Fibroblast of lung (primary cell): Measurements from ENCODE around the gene LENG8. TPM values are rescaled to one million over a fixed set of nuclear protein-coding genes. Genes with fewer than 3 reads are reported as not detected.
A peak's percentile ranks its signal among the peaks of the same experiment; 100 is the strongest.

Experiments
- DNase-seq, 2 donors: peaks; one replicate each; pipeline versions ENCODE4 v3.0.0 to v3.0.0-alpha.2; 2010; ENCODE audit warnings: low read depth in 2 of 2
- H2AFZ ChIP-seq: 2 replicates; pipeline ENCODE4 v1.5.1; 2012; ENCODE audit warnings: low read length, control low read depth, inconsistent platforms
- H3K27ac ChIP-seq: 2 replicates; pipeline ENCODE4 v1.5.1; 2011; ENCODE audit warnings: low read length, control low read depth; ENCODE audit not compliant: insufficient read depth
- H3K27me3 ChIP-seq: 2 replicates; pipeline ENCODE4 v1.5.1; 2011; ENCODE audit warnings: mild to moderate bottlenecking, low read length; ENCODE audit not compliant: control insufficient read depth, insufficient read depth
- H3K36me3 ChIP-seq: 2 replicates; pipeline ENCODE4 v1.5.1; 2011; ENCODE audit warnings: low read length; ENCODE audit not compliant: control insufficient read depth, insufficient read depth
- H3K4me1 ChIP-seq: 2 replicates; pipeline ENCODE4 v1.5.1; 2011; ENCODE audit warnings: low read length; ENCODE audit not compliant: control insufficient read depth, insufficient read depth; ENCODE audit errors: extremely low read depth
- H3K4me2 ChIP-seq: 2 replicates; pipeline ENCODE4 v1.5.1; 2011; ENCODE audit warnings: low read length, control low read depth; ENCODE audit not compliant: insufficient read depth; ENCODE audit errors: extremely low read depth
- H3K4me3 ChIP-seq, 4 experiments: fragments of 200-600 bp in 1 of 4; sonication (generic) in 1 of 4; replicated peaks in 1 of 4; 2 replicates each; pipeline ENCODE4 v1.5.1; 2011 to 2016; ENCODE audit warnings: low read length in 4 of 4, low read depth in 3 of 4, mild to moderate bottlenecking in 3 of 4, control low read depth in 2 of 4, inconsistent platforms in 1 of 4, mixed read lengths in 1 of 4; ENCODE audit not compliant: insufficient read depth in 1 of 4; ENCODE audit errors: control extremely low read depth in 1 of 4
- H3K79me2 ChIP-seq: 2 replicates; pipeline ENCODE4 v1.5.1; 2012; ENCODE audit warnings: mild to moderate bottlenecking, low read length, inconsistent platforms; ENCODE audit not compliant: control insufficient read depth, insufficient read depth
- H3K9ac ChIP-seq: 2 replicates; pipeline ENCODE4 v1.5.1; 2011; ENCODE audit warnings: mild to moderate bottlenecking, low read length, control low read depth; ENCODE audit not compliant: insufficient read depth
- H3K9me3 ChIP-seq: 2 replicates; pipeline ENCODE4 v1.5.1; 2012; ENCODE audit warnings: low read depth, low read length; ENCODE audit not compliant: control insufficient read depth, insufficient read depth
- H4K20me1 ChIP-seq: 2 replicates; pipeline ENCODE4 v1.5.1; 2011; ENCODE audit warnings: low read length; ENCODE audit not compliant: control insufficient read depth, insufficient read depth; ENCODE audit errors: extremely low read depth
- EZH2 ChIP-seq: IDR thresholded peaks from 2 replicates; pipeline ENCODE4 v1.5.1; 2012; ENCODE audit warnings: low read length, control low read depth, mild to moderate bottlenecking; ENCODE audit errors: missing control alignments
- polyA plus RNA-seq, 2 donors: library from polyadenylated mRNA; depleted of rRNA in 1 of 2; stranded (reverse) in 1 of 2; unstranded in 1 of 2; fragments of >200 nt; gene quantifications; 2 replicates each; pipeline ENCODE4 v1.2.1, GENCODE V29; 2011 to 2012; ENCODE audit warnings: missing spikeins in 1 of 2
- total RNA-seq: library from RNA; depleted of rRNA; stranded (reverse); fragments of >200 nt; gene quantifications from 2 replicates; pipeline ENCODE4 v1.2.1, GENCODE V29; 2014
- TF ChIP-seq, protein P1 (sequence below), 2 donors: IDR thresholded peaks in 1 of 2; conservative IDR thresholded peaks in 1 of 2; 1 replicate in 1 of 2; 2 replicates in 1 of 2; pipeline ENCODE4 v1.5.1; 2011 to 2012; ENCODE audit warnings: low read length in 2 of 2, control low read depth in 1 of 2, inconsistent platforms in 1 of 2, low read depth in 1 of 2, mild to moderate bottlenecking in 1 of 2

The LENG8 gene
- total and polyA plus RNA-seq, 2 donors (not counting 1 experiment from before 2014, with no cell fraction given): 12.7 to 32.4 TPM

DNA sequence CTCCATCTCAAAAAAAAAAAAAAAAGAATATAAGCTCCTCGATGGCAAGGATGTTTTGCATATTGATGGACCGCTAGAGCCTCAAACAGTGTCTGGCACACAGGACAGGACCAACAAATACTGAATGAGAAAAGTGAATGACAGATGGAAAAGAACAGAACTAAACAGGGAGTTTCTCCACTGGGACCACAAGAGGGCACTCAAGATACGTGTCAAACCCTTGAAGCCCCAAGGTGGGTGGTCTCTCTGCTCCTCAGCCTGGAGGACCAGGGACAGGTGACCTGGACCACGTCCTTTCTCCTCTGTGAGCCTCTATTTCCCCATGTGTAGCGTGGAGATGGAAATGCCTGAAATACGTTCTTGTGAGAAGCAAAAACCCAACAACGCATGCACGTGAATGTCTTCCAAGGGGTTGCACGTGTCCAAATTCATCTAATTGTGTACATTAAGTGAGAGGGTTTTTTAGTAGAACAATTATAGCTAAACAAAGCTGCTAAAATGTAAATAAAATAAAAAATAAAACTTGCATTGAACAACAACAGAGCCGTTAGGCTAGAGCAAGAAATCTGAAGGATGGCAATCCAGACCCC, 29.8 kb downstream of the LENG8 start:
- H3K4me2 ChIP-seq: no peak overlapping the region
- no peaks in the 10 kb centered on the region for H3K27me3 ChIP-seq
- H3K79me2 ChIP-seq: no peaks in the 10 kb centered on the region
- no peaks in the 10 kb centered on the region for H3K9me3 ChIP-seq
- H3K27ac ChIP-seq: no peak overlapping the region
- H3K36me3 ChIP-seq: no peaks in the 10 kb centered on the region
- DNase-seq: peak; percentile 36 to 54
- TF ChIP-seq EZH2: no peak
- TF ChIP-seq, protein P1, sequence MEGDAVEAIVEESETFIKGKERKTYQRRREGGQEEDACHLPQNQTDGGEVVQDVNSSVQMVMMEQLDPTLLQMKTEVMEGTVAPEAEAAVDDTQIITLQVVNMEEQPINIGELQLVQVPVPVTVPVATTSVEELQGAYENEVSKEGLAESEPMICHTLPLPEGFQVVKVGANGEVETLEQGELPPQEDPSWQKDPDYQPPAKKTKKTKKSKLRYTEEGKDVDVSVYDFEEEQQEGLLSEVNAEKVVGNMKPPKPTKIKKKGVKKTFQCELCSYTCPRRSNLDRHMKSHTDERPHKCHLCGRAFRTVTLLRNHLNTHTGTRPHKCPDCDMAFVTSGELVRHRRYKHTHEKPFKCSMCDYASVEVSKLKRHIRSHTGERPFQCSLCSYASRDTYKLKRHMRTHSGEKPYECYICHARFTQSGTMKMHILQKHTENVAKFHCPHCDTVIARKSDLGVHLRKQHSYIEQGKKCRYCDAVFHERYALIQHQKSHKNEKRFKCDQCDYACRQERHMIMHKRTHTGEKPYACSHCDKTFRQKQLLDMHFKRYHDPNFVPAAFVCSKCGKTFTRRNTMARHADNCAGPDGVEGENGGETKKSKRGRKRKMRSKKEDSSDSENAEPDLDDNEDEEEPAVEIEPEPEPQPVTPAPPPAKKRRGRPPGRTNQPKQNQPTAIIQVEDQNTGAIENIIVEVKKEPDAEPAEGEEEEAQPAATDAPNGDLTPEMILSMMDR (conservative IDR thresholded peaks at IDR 0.05 in 1 of 2, IDR thresholded peaks at IDR 0.05 in 1 of 2; ENCODE audit: low read depth in 1 of 2, low read length in 2 of 2): peak; percentile 60 to 74
- peaks cover under 1% of the 10 kb centered on the region for H3K4me1 ChIP-seq
- H4K20me1 ChIP-seq: no peaks in the 10 kb centered on the region
- H2AFZ ChIP-seq: no peak overlapping the region
- no peak overlapping the region for H3K4me3 ChIP-seq
- no peak overlapping the region for H3K9ac ChIP-seq

DNA sequence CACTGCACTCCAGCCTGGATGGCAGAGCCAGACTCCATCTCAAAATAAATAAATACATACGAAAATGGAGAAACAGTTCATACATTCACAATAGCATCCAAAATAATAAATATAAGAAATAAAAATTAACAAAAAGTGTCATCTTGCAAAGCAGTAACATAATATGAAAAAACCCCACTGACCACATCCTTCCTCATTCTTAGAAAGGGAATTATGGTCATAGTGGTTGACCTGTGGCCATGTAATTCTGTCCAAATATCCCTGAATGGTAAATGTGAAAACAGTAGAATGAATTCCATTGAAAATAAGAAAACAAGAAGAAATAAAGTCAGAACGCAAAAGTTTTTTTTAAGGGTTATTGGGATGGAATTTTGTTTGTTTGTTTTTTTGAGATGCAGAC, 31.1 kb downstream of the LENG8 start:
- Histone ChIP-seq H3K79me2 (no peaks in the 10 kb centered on the region), H3K4me2 (no peak overlapping the region), H3K9ac (no peak overlapping the region), H3K9me3 (no peaks in the 10 kb centered on the region), H3K4me1 (no peaks in the 10 kb centered on the region), H3K27me3 (no peaks in the 10 kb centered on the region), H4K20me1 (no peaks in the 10 kb centered on the region), H3K27ac (no peak overlapping the region), H3K36me3 (no peaks in the 10 kb centered on the region), H3K4me3 (no peak overlapping the region), H2AFZ (no peak overlapping the region)
- TF ChIP-seq, protein P1 (conservative IDR thresholded peaks at IDR 0.05 in 1 of 2, IDR thresholded peaks at IDR 0.05 in 1 of 2; ENCODE audit: low read depth in 1 of 2, low read length in 2 of 2): no peak
- no peak for TF ChIP-seq EZH2
- DNase-seq: no peak

DNA sequence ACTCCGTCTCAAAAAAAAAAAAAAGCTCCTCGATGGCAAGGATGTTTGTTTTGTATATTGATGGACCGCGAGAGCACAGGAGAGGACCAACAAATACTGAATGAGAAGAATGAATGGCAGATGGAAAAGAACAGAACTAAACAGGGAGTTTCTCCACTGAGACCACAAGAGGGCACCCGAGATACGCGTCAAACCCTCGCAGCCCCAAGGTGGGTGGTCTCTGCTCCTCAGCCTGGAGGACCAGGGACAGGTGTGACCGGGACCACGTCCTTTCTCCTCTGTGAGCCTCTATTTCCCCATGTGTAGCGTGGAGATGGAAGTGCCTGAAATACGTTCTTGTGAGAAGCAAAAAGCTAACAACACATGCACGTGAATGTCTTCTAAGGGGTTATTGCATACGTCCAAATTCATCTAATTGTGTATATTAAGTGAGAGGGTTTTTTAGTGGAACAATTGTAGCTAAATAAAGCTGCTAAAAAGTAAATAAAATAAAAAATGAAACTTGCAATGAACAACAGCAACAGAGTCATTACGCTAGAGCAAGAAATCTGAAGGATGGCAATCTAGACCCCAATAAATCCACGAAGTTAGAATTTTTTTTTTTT, 32.4 kb downstream of the LENG8 start:
- Histone ChIP-seq H3K9ac (no peak overlapping the region), H3K36me3 (no peaks in the 10 kb centered on the region), H4K20me1 (no peaks in the 10 kb centered on the region), H3K79me2 (no peaks in the 10 kb centered on the region), H3K4me1 (no peaks in the 10 kb centered on the region), H2AFZ (no peak overlapping the region), H3K4me3 (no peak overlapping the region), H3K27me3 (no peaks in the 10 kb centered on the region), H3K9me3 (no peaks in the 10 kb centered on the region), H3K27ac (no peak overlapping the region), H3K4me2 (no peak overlapping the region)
- no peak for TF ChIP-seq EZH2
- TF ChIP-seq, protein P1 (conservative IDR thresholded peaks at IDR 0.05 in 1 of 2, IDR thresholded peaks at IDR 0.05 in 1 of 2; ENCODE audit: low read depth in 1 of 2, low read length in 2 of 2): peak; percentile 74 to 81
- DNase-seq: peak in 1 of 2 donors; percentile 48
